BE2C (cell line): ENCODE results near the gene THRAP3.
"Not testable (repeated sequence)": the region's sequence is repeated elsewhere in the genome, so short reads cannot be mapped to it uniquely, and the experiment has no call there.

ENCODE experiments used
- DNase-seq: peaks from one replicate; pipeline ENCODE4 v3.0.0-alpha.2; 2020
- H3K27me3 ChIP-seq: fragments of 250-450 bp; sonication (Bioruptor Pico); 2 replicates; pipeline ENCODE4 v1.5.1; 2020; ENCODE audit warnings: mild to moderate bottlenecking
- H3K36me3 ChIP-seq: fragments of 250-450 bp; sonication (Bioruptor Pico); 2 replicates; pipeline ENCODE4 v1.5.1; 2020; ENCODE audit warnings: mild to moderate bottlenecking
- H3K4me1 ChIP-seq: fragments of 250-450 bp; sonication (Bioruptor Pico); 2 replicates; pipeline ENCODE4 v1.5.1; 2020
- H3K4me3 ChIP-seq: 2 replicates; pipeline ENCODE4 v1.5.1; 2011; ENCODE audit warnings: low read depth, low read length
- H3K9me3 ChIP-seq: fragments of 250-450 bp; sonication (Bioruptor Pico); 2 replicates; pipeline ENCODE4 v1.5.1; 2020
- CTCF ChIP-seq: IDR thresholded peaks from 2 replicates; pipeline ENCODE4 v1.5.1; 2012; ENCODE audit warnings: mild to moderate bottlenecking, low read depth, low read length

Gene THRAP3

GRCh38 chr1:36248250-36248894 is 24.1 kb downstream of the THRAP3 start:
- Histone ChIP-seq H3K4me1 (no peaks in the 10 kb centered on the region), H3K36me3 (no peaks in the 10 kb centered on the region), H3K4me3 (no peak overlapping the region), H3K9me3 (no peaks in the 10 kb centered on the region), H3K27me3 (no peaks in the 10 kb centered on the region)
- DNase-seq, result no peak
- TF ChIP-seq CTCF, result no peak

GRCh38 chr1:36251794-36252481 is 27.7 kb downstream of the THRAP3 start:
- Histone ChIP-seq H3K27me3 (no peaks in the 10 kb centered on the region), H3K9me3 (no peaks in the 10 kb centered on the region), H3K4me1 (no peaks in the 10 kb centered on the region), H3K36me3 (no peaks in the 10 kb centered on the region), H3K4me3 (no peak overlapping the region)
- no peak for TF ChIP-seq CTCF
- no peak for DNase-seq

- not testable (repeated sequence) for H3K4me1 ChIP-seq, H3K36me3 ChIP-seq, H3K27me3 ChIP-seq, H3K9me3 ChIP-seq, DNase-seq, H3K4me3 ChIP-seq
Observed at GRCh38 chr1:36252482-36252824, 28.2 kb downstream of the THRAP3 start.

- Histone ChIP-seq H3K9me3 (no peaks in the 10 kb centered on the region), H3K36me3 (no peaks in the 10 kb centered on the region), H3K4me1 (no peaks in the 10 kb centered on the region), H3K27me3 (no peaks in the 10 kb centered on the region), H3K4me3 (no peak overlapping the region)
- DNase-seq, result no peak
- no peak for TF ChIP-seq CTCF
Observed at GRCh38 chr1:36253161-36253862, 29.1 kb downstream of the THRAP3 start.

GRCh38 chr1:36256558-36257374 is 32.5 kb downstream of the THRAP3 start:
- Histone ChIP-seq H3K27me3 (no peaks in the 10 kb centered on the region), H3K36me3 (peaks cover 4% of the 10 kb centered on the region), H3K4me3 (no peak overlapping the region), H3K9me3 (no peaks in the 10 kb centered on the region), H3K4me1 (no peaks in the 10 kb centered on the region)
- TF ChIP-seq CTCF, result no peak
- no peak for DNase-seq

- TF ChIP-seq CTCF, result no peak
- Histone ChIP-seq H3K4me1 (no peaks in the 10 kb centered on the region), H3K27me3 (no peaks in the 10 kb centered on the region), H3K4me3 (no peak overlapping the region), H3K9me3 (no peaks in the 10 kb centered on the region), H3K36me3 (peaks cover 4% of the 10 kb centered on the region)
- no peak for DNase-seq
Observed at GRCh38 chr1:36257375-36257767, 33.1 kb downstream of the THRAP3 start.
